Cardiac septum (tissue), 1 donor: ENCODE results near the gene GYS2. TPM values are rescaled to one million over a fixed set of nuclear protein-coding genes. Genes with fewer than 3 reads are reported as not detected.
"Not testable (repeated sequence)": the region's sequence is repeated elsewhere in the genome, so short reads cannot be mapped to it uniquely, and the experiment has no call there.

ENCODE experiments used
- DNase-seq: peaks from one replicate; pipeline ENCODE4 v3.0.0-alpha.2; 2020; ENCODE audit warnings: low spot score
- intact Hi-C: fragments of 100-400 bp; cut with DNase I; formaldehyde crosslinking; loops from one replicate; pipeline ENCODE4 v1.14.0; 2022
- long read RNA-seq: library from polyadenylated mRNA; unstranded; transcript quantifications from one replicate; pipeline ENCODE4 v2.0.0, GENCODE V29; 2021
- total RNA-seq: library from RNA; stranded (reverse); fragmentation: NEBNext Ultra II Directional; extraction: Animal tissue kit (Norgen Biotek cat#: 25700); gene quantifications from one replicate; pipeline ENCODE4 v1.2.1, GENCODE V29; 2021
- donor health status: DM: no; HTN: no; CAD: no.

The GYS2 gene
- total RNA-seq, result not detected
- long read RNA-seq, result 0 reads

DNA sequence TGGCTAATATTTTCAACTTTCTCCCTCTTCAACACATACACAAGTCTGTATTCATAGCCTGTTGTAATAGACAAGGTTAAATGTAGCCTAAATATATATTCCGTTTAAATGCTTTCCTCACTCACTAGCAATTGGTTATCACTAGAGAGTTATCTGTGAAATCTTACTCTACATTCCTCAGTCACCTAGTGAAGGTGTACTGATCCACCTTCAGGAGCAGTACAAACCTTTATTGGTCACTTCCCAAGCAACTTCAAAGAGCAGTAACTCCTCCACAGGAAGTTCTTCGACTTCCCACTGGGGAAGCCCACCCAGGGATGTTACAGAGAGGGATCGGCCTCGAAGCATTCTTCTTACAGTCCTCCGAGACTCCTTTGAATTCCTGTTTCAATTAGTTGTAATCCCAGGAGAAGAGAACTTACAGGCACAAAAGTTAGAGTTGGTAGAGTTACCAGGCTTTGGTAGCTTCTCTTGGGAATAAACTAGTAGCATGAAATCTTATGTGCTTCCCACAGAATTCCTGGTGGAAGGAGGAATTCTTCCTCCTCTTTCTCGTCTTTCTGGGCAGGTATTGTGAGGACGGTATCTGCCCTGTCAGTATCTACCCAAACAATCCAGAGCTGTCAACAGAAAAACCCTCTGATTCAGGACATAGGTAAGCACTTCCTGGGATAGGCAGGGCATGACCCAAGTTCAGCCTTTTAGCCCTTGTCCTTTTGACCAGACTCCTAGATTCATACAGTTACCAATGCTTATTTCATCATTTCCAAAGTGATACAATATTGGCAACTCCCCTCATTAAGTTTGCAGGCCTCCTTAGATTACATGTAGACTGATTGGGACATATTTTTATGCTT lies at the start of gene GYS2:
GYS2 (minus strand) TSS at position 603 of the 857 bp plus-strand sequence; CDS start at position 348, 255 bp downstream.
- intact Hi-C loops, result no loop called here
- DNase-seq, result no peak

- intact Hi-C loops, result no loop called here
Measured at GRCh38 chr12:21651821-21652220, 47.2 kb upstream of the GYS2 start.

GRCh38 chr12:21650997-21651396 lies 46.4 kb upstream of the GYS2 start:
- no peak for DNase-seq
- intact Hi-C loops, result no loop called here

More at GRCh38 chr12:21651821-21652220, 47.2 kb upstream of the GYS2 start:
- DNase-seq, result no peak

DNA sequence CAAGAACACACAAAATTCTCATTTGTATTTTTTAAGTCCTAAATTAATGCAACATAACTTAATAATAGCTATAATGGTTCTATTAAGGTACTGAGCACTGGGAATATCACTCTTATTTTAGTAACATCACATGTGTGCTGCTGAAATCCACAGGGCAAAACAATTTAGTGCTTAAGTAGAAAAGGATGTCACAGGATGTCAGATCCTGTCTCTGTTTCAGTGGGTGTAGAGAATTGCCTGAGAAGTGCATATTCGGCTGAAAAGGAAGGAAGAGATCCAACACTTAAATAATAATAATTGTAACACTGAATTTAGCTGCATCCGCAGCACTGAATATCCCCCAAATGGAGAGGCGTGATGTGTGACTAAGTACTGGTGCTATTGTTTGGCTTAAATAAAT lies 44.4 kb upstream of the GYS2 start:
- DNase-seq, result no peak
- intact Hi-C loops, result no loop called here

DNA sequence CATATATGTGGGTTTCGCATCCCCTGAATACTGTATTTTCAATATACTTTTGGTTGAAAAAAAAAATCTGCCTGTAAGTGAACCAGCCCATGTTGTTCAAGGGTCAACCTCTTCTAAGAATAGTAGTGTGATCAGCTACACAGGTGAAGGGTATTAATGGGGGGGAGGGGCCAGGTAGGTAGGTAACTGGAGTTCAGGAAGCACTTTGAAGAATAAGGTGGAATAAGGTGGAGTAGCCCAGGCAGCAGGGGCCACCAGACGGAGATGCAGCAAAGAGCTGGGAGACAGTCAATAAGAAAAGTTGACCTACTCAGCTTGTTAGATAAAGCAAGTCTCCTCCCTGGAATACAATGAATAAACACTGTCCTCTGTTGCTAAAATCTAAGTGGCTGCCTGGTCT lies 43.7 kb upstream of the GYS2 start:
- DNase-seq, result no peak
- intact Hi-C loops, result no loop called here

- intact Hi-C loops, result no loop called here
Measured at GRCh38 chr12:21647179-21647578, 42.5 kb upstream of the GYS2 start.

DNA sequence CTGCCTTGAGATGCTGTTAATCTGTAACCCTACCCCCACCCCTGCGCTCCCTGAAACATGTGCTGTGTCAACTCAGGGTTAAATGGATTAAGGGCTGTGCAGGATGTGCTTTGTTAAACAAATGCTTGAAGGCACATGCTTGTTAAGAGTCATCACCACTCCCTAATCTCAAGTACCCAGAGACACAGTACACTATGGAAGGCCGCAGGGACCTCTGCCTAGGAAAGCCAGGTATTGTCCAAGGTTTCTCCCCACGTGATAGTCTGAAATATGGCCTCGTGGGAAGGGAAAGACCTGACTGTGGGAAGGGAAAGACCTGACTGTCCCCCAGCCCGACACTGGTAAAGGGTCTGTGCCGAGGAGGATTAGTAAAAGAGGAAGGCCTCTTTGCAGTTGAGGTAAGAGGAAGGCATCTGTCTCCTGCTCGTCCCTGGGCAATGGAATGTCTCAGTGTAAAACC lies 40.4 kb upstream of the GYS2 start:
- intact Hi-C loops, DNase-seq: not testable (repeated sequence)

More at GRCh38 chr12:21647179-21647578, 42.5 kb upstream of the GYS2 start:
- no peak for DNase-seq

DNA sequence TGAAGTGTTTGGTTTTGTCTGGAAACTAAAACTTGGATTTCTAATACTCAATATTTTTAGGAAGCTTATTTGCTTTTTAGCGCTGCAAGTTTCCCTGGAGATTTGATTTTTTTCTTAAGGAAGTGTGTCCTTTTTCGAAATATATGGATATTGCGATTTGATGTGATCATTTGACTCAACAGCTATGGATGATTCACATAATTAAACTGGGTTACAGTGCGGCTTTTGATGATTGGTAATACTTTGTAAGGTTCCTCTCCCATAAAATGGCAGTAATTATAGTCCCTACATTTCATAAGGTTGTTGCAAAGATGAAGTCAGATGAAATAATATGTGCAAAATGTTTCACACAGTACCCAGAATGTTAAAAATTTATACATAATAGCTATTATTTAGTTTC lies 39.9 kb upstream of the GYS2 start:
- intact Hi-C loops, result no loop called here

DNA sequence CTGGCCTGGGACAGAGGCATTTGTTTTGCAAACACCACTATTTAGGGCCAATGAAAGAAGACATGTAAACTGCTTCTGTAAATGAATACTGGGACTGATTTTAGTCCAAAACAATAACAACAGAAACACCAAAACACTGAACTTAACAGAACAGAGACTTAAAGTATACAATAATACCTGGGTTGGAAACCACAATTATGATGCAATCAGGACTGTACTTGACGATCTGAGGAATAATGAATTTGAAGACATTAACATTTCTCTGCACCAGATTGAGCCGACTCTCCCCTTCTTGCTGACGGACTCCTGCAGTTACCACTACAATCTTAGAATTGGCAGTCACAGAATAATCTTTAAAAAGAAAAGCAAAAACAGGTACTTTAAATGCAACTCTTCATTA lies 39.1 kb upstream of the GYS2 start:
- no peak for DNase-seq
- intact Hi-C loops, result no loop called here

More for the DNA sequence above, 39.9 kb upstream of the GYS2 start:
- no peak for DNase-seq

GRCh38 chr12:21642707-21643389 lies 38.2 kb upstream of the GYS2 start:
- intact Hi-C loops, result no loop called here
- DNase-seq, result no peak

DNA sequence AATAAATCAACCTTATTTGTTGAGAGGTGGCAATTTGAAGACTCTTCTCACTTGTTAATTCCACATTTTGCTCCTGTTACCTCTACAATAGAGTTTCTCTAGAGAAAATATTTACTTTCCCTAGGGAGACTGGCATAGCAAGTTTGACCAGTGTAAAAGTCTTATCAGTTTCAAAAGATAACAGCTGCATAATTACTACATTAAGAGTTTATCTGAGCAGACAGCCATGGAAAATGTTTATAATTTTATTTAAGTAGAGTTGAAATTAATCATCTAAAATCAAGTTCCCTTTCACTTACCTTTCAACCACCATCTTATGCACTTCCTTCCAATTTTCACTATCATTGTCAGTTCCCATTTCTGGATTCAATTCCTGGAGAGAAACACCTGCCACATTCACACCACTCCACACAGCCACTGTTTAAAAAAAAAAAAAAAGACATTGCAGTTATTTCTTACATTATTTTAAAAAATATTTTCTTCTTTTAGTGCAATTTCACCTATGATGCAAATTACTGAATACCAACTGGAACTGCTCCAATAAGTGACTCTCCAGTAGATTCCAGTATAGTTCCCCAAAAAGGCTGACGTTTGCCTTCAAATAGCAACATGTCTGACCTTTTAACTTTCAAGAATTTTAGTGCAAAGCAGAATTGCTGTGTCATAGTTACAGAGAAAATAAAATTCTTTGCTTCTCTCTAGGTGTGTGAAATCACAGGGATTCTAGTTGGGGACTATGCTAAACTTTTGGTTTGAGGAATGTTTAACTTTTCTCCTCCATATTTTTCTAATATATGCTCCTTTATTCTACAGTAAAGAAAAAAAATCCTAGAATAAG lies 33.6 kb upstream of the GYS2 start:
- intact Hi-C loops, result no loop called here
- no peak for DNase-seq

DNA sequence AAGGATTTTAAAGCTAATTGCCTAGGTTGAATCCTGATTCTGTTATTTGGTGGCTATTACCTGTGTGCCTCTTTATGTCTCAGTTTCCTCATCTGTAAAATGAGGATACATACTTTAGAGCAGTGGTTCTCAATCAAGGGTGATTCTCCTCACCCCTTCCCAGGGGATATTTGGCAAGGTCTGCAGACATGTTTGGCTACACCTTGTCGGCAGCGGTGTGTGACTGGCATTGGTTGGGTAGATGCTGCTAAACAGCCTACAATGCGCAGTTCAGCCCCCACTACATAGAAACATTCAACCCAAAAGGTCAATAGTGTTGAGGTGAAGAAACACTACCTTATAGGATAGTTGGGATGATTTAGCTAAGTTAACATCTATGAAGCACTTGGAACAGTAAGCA lies 29.6 kb upstream of the GYS2 start:
- intact Hi-C loops, result no loop called here
- DNase-seq, result no peak

DNA sequence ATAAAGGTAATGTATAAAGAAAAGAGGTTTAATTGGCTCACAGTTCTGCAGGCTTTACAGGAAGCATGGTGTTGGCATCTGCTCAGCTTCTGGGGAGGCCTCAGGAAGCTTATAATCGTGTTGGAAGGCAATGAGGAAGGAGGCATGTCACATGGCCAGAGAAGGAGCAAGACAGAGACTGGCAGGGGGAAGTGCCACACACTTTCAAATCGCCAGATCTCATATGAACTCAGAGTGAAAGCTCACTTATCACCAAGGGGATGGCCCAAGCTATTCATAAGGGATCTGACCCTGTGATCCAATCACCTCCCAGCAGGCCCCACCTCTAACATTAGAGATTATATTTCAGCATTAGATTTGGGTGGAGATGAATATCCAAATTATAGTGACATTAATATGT lies 26.7 kb upstream of the GYS2 start:
- no peak for DNase-seq
- intact Hi-C loops, result no loop called here

DNA sequence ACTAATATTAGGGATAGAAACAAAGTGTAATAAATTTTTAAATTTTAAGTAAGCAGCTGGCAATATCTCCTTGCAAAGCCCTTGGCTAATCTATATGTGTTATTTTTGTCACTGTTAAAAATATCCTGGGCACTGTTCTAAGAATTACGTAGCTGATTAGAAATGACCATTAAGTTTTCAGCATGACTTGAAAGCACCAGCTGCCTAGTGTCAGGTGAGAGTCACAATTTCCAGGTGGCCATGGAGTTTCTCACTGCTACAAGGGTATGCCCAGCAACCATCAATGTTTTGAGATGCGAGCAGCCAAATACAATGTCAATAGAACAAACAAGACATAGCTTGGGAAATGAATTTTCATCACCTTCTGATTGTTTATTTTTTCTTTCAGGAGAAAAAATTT lies 23.3 kb upstream of the GYS2 start:
- intact Hi-C loops, result no loop called here
- no peak for DNase-seq

GRCh38 chr12:21618566-21618965 lies 13.9 kb upstream of the GYS2 start:
- intact Hi-C loops, result no loop called here
- DNase-seq, result no peak

DNA sequence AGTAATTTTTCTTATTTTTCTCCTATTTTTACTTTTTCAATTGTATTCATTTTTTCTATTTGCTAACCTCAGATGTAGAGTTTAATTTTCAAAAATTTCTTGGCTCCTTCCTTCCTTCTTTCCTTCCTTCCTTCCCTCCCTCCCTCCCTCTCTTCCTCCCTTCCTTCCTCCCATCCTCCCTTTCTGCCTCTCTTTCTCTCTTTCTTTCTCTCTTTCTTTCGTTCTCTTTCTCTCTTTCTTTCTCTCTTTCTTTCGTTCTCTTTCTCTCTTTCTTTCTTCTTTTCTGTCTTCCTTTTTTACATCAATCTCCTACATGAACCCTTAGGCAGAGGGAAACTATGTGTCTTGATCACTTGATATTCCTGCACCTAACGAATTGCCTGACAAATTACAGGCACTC lies 12.4 kb upstream of the GYS2 start:
- intact Hi-C loops, result no loop called here
- DNase-seq, result no peak

GRCh38 chr12:21615431-21615830 lies 10.8 kb upstream of the GYS2 start:
- intact Hi-C loops, result no loop called here
- DNase-seq, result no peak

GRCh38 chr12:21614506-21614905 lies 9.9 kb upstream of the GYS2 start:
- intact Hi-C loops, result no loop called here
- DNase-seq, result no peak

DNA sequence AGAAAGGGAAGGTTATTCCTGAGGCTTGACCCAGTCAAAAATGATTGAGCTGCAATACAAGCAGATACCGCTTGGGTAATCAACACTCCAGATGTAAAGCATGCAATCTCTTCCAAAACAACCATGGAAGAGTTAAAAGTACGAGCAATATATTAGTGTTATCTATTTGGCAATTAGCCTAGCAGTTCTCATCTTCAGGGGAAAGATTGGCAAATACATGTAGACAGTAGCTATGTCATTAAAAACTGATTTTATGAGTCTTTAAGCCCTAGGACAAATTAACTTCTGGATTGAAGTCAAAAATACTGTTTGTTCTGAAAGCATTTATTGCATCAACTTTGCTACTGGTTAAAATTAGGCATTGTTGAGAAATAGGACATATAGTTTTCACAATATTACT lies 9.3 kb upstream of the GYS2 start:
- intact Hi-C loops, result no loop called here
- no peak for DNase-seq

- intact Hi-C loops, result loop anchor here (2.0 kb wide), 1 partner anchor 73 kb away; no protein-coding TSS in a partner anchor
- no peak for DNase-seq
Measured at GRCh38 chr12:21608196-21608595, 3.5 kb upstream of the GYS2 start.
